Measurements from ENCODE around the gene SP8. TPM values are rescaled to one million over a fixed set of nuclear protein-coding genes. Genes with fewer than 3 reads are reported as not detected.

Gene SP8
- total RNA-seq, 2 experiments from 2014 or later: not detected

DNA sequence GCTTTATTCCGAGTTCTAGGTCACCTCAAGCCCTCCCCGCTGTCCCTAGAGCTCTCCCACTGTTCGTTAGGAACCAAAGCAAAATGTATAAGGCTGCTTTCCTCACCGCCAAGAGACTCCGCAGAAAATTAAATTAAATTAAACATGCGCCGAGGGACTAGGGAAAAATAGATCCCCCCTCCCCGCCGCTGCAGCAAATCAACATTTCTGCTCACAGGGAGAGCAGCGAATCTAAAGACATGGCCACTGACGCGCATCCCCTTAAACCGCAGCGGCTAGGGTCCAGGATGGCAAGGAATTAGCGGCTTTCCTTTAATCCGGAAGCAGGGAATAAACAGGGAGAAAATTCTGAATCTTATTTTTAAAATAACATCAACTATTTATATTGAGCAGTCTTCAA, 7.6 kb downstream of the SP8 start:
- Mint-ChIP-seq H3K27ac (no peak overlapping the region), H3K9me3 (no peaks in the 10 kb centered on the region), H3K4me3 (no peak overlapping the region), H3K36me3 (ENCODE audit: low read depth) (peaks cover 3% of the 10 kb centered on the region), H3K27me3 (peaks cover 94% of the 10 kb centered on the region), H3K4me1 (ENCODE audit: low read depth) (peaks cover 20% of the 10 kb centered on the region)
- H3K27me3 ChIP-seq (ENCODE audit: control insufficient read depth in 1 of 2, insufficient read depth in 2 of 2, low read length in 2 of 2): peaks cover 52 to 85% of the 10 kb centered on the region in 2 experiments
- intact Hi-C loops (cut with DNase I, micrococcal nuclease): no loop called here
- CTCF ChIA-PET: no interaction called here
- TF ChIP-seq, protein P1, sequence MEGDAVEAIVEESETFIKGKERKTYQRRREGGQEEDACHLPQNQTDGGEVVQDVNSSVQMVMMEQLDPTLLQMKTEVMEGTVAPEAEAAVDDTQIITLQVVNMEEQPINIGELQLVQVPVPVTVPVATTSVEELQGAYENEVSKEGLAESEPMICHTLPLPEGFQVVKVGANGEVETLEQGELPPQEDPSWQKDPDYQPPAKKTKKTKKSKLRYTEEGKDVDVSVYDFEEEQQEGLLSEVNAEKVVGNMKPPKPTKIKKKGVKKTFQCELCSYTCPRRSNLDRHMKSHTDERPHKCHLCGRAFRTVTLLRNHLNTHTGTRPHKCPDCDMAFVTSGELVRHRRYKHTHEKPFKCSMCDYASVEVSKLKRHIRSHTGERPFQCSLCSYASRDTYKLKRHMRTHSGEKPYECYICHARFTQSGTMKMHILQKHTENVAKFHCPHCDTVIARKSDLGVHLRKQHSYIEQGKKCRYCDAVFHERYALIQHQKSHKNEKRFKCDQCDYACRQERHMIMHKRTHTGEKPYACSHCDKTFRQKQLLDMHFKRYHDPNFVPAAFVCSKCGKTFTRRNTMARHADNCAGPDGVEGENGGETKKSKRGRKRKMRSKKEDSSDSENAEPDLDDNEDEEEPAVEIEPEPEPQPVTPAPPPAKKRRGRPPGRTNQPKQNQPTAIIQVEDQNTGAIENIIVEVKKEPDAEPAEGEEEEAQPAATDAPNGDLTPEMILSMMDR (IDR thresholded peaks at IDR 0.05): no peak
- DNase-seq (no peak), ATAC-seq (ENCODE audit: poor library complexity) (no peak)
- POLR2A ChIA-PET: no interaction called here
- peaks cover 18% of the 10 kb centered on the region for H3K4me1 ChIP-seq (ENCODE audit: insufficient read depth, low read length)
- no peak overlapping the region for H3K4me3 ChIP-seq (ENCODE audit: low read length)
- no peaks in the 10 kb centered on the region for H3K36me3 ChIP-seq (ENCODE audit: insufficient read depth, low read length)
- peaks cover 8 to 31% of the 10 kb centered on the region in 2 experiments for H3K9me3 ChIP-seq (ENCODE audit: control insufficient read depth in 1 of 2, insufficient read depth in 1 of 2, low read length in 2 of 2)
- no peak overlapping the region for H3K27ac ChIP-seq (ENCODE audit: low read depth in 1 of 2, low read length in 2 of 2)

DNA sequence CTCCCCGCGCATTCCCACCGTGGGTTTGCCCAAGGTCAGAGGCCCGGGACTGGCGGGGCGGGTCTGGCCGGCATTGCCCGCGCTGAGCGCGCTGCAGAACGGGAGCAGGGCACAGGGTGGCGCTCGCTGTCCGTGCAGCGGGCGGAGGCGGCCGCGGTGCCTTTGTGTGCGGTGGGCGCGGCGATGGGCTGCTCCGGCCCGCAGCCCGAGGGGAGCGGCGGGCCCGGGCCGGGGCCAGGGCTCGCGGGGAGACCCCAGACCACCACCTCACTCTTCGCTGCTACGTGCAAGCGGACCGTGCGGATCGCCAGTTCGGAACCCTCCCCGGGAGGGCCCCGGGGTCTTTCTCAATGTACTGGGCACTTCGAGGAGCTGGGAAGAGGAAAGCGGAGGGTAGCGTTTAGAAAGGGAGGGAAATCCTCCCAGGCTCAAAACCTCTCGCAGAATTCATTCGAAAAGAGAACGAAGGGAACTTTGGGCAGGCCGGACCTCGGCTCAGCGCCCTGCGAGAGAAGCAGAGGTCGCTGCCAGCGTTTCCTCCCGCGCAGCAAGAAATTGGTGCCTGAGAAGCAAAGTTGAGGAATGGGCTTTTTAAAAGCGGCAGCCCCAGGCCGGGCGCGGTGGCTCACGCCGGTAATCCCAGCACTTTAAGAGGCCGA, 8.5 kb downstream of the SP8 start:
- Mint-ChIP-seq H3K36me3 (ENCODE audit: low read depth) (no peaks in the 10 kb centered on the region), H3K9me3 (no peaks in the 10 kb centered on the region), H3K4me3 (no peak overlapping the region), H3K27ac (no peak overlapping the region), H3K27me3 (peaks cover 94% of the 10 kb centered on the region), H3K4me1 (ENCODE audit: low read depth) (peaks cover 13% of the 10 kb centered on the region)
- Histone ChIP-seq H3K9me3 (ENCODE audit: control insufficient read depth in 1 of 2, insufficient read depth in 1 of 2, low read length in 2 of 2) (peaks cover 8 to 23% of the 10 kb centered on the region in 2 experiments), H3K27ac (ENCODE audit: low read depth in 1 of 2, low read length in 2 of 2) (no peak overlapping the region), H3K36me3 (ENCODE audit: insufficient read depth, low read length) (no peaks in the 10 kb centered on the region), H3K27me3 (ENCODE audit: control insufficient read depth in 1 of 2, insufficient read depth in 2 of 2, low read length in 2 of 2) (peaks cover 44 to 77% of the 10 kb centered on the region in 2 experiments), H3K4me3 (ENCODE audit: low read length) (no peak overlapping the region), H3K4me1 (ENCODE audit: insufficient read depth, low read length) (peaks cover 12% of the 10 kb centered on the region)
- CTCF ChIA-PET: interaction anchor here (0.7 kb wide), 1 partner anchor 36 kb away, joined by 4 read pairs; no protein-coding TSS in a partner anchor
- TF ChIP-seq, protein P1 (IDR thresholded peaks at IDR 0.05): no peak
- POLR2A ChIA-PET: no interaction called here
- peak in 1 of 14 experiments; percentile 15 for DNase-seq
- no peak for ATAC-seq (ENCODE audit: poor library complexity)
- intact Hi-C loops (cut with DNase I, micrococcal nuclease): no loop called here

DNA sequence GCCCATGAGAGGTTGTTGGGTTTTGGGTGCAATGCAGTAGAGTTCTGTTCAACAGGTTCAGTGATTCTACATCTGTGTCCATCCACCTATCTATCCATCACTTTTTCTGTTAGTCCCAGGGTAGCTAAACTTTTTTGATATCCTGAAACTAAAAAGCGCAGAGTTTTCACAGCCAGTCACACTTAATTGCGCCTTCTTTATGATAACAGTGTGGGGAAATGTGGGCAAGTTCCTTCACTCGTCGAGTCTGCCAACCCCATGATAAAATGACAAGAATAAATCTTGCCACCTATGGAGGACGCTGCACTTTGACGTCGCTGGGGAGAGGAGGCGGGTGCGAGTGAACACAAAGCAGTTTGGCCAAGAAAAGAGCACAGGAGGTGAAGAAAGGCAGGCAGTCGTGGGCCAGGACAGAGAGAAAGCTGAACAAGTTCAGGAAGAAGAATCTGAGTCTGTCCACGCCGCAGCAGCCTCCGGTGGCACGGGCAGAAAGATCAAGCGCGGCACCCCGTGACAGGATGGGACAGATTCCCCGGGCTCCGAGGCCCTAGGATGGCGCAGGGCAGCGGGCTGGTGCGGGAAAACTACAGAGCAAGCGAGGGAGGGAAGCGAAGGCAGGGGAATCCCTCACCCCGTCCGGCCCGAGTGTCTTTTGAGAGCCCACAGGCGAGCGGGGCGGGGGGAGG, 9.2 kb downstream of the SP8 start:
- no peak overlapping the region for H3K27ac Mint-ChIP-seq
- ChIA-PET POLR2A (no interaction called here), CTCF (no interaction called here)
- ATAC-seq (ENCODE audit: poor library complexity) (no peak), DNase-seq (no peak)
- H3K36me3 Mint-ChIP-seq (ENCODE audit: low read depth): no peaks in the 10 kb centered on the region
- no peaks in the 10 kb centered on the region for H3K9me3 Mint-ChIP-seq
- TF ChIP-seq, protein P1 (IDR thresholded peaks at IDR 0.05): no peak
- H3K27ac ChIP-seq (ENCODE audit: low read depth in 1 of 2, low read length in 2 of 2): no peak overlapping the region
- peaks cover 12% of the 10 kb centered on the region for H3K4me1 ChIP-seq (ENCODE audit: insufficient read depth, low read length)
- H3K36me3 ChIP-seq (ENCODE audit: insufficient read depth, low read length): no peaks in the 10 kb centered on the region
- peaks cover 91% of the 10 kb centered on the region for H3K27me3 Mint-ChIP-seq
- H3K4me3 Mint-ChIP-seq: peak overlapping the region; percentile 67
- peaks cover 8 to 23% of the 10 kb centered on the region in 2 experiments for H3K9me3 ChIP-seq (ENCODE audit: control insufficient read depth in 1 of 2, insufficient read depth in 1 of 2, low read length in 2 of 2)
- peaks cover 13% of the 10 kb centered on the region for H3K4me1 Mint-ChIP-seq (ENCODE audit: low read depth)
- intact Hi-C loops (cut with DNase I, micrococcal nuclease): no loop called here
- no peak overlapping the region for H3K4me3 ChIP-seq (ENCODE audit: low read length)
- H3K27me3 ChIP-seq (ENCODE audit: control insufficient read depth in 1 of 2, insufficient read depth in 2 of 2, low read length in 2 of 2): peaks cover 39 to 73% of the 10 kb centered on the region in 2 experiments

All from CD4-positive, alpha-beta T cell (primary cell).